HG02938 (cell line): ENCODE results near the gene SLX4IP.
A peak's percentile ranks its signal among the peaks of the same experiment; 100 is the strongest.

Experiments
- ATAC-seq: cut with Tn5 transposase; IDR thresholded peaks from one replicate; pipeline ENCODE4 v1.9.1; 2021; ENCODE audit warnings: mild to moderate bottlenecking, moderate library complexity; ENCODE audit not compliant: unreplicated experiment

The SLX4IP gene

DNA sequence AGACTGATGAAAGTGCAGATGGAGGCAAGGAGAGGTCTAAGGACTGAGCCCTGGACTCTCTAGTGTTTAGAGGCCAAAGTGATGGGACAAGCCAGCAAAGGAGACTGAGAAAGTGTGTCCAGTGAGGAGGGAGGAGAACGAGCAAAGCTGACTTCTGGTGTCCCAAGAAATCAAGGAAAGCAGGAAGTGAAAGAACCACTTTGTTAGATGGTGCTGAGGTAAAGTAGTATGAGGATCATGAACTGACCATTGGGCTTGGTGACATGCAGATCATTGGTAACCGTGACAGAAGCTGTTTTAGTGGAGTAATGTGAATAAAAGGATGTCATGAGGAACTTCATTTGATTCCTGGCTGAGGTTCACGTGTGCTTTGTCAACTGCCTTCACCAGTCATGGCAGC is 108.4 kb downstream of the SLX4IP start:
- ATAC-seq: no peak

DNA sequence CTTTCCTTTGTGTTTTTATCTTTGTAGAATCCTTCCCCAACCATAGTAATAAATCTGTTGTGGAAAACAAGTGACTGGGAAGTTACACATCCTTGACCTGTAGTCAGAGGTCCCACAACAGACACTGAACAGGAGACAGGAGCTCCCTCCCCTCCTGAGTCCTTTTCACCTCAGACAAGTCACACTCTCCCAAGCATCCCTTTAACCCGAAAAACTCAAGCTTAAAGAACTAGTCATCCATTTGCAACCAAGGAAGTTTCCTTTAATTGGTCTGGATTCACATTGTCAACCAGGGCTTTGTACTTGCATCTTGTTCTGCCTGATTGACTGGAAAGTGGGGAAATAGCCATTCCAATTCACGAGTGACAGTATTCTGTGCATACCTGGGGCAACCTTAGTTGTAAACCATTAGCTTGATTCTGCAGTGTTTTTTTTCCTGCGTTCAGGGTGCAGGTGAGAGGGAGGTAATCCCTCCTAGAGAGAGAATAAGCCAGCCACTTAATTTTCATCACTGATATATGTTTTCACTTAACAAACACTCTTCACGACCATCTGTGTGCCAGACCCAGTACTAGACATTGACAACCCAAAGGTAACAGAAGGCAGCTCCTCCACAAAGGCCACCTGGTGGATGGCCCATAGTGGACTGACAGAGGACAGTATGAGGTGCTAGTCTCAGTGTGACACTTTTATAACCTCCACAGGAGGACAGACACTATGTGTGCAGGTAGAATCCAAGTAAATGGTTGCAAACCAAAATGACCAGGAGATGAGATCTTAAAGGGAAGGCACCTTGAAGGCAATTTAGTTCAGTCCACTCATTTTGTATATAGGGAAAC is 112.4 kb downstream of the SLX4IP start:
- ATAC-seq: no peak

DNA sequence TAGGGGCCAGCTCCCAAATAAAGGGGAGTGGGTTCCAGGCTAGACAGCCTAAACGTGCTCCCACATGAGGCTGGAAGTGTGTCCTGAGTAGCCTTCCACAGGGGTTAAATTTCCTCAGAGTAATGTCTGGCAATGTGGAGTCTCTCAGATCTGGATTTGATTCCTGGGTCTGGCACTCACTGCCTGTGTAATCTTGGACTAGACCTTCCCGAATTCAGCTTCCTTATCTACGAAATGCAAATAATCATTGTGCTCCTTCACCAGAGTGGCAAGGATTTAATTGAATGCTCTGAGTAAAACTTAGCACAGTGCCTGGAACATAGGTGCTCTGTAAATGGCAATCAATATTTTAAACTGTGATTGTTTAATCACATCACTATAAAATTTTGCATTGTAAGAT is 114.4 kb downstream of the SLX4IP start:
- no peak for ATAC-seq

DNA sequence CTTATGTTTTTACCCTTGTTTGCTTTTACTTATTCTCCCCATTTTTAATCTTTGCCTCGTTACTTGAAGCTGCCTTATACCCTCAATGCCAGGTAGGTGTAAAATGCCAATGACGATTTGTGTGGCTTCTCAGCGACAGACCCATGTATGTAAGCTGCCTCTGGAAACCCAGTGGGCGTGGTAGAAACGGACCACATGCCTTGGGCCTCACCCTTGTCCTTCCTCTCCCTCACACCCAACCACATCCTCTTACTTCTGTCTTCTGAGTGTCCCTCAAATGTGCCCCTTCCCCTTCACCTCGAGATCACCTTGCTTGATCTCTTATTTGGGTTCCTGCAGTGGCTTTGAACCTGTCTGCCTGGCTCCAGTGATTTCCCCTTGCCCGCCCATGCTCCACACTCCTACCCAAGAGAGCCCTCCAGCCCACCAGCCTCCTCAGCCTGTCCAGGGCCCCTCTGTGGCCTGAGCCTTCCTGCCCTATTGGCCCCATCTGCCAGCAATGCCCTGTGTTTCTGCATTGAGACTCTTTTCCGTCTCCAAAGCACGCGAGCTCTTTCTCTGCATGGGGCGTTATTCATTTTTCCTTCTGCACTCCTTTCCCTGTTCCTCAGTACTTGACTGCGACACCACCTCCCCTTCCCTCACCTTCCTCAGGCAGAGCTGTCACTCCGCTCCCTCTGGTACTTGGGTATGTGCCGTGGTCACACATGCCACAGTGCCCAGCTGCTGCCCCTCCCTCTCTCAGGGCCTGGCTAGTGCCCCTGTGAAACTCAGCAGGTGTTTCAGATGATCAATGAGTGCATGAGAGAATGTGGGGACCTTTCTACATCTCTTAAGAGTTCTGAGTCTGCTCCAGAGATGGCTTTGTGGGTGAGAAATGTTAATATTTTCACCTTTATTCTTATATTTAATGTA is 115.4 kb downstream of the SLX4IP start:
- ATAC-seq: no peak

DNA sequence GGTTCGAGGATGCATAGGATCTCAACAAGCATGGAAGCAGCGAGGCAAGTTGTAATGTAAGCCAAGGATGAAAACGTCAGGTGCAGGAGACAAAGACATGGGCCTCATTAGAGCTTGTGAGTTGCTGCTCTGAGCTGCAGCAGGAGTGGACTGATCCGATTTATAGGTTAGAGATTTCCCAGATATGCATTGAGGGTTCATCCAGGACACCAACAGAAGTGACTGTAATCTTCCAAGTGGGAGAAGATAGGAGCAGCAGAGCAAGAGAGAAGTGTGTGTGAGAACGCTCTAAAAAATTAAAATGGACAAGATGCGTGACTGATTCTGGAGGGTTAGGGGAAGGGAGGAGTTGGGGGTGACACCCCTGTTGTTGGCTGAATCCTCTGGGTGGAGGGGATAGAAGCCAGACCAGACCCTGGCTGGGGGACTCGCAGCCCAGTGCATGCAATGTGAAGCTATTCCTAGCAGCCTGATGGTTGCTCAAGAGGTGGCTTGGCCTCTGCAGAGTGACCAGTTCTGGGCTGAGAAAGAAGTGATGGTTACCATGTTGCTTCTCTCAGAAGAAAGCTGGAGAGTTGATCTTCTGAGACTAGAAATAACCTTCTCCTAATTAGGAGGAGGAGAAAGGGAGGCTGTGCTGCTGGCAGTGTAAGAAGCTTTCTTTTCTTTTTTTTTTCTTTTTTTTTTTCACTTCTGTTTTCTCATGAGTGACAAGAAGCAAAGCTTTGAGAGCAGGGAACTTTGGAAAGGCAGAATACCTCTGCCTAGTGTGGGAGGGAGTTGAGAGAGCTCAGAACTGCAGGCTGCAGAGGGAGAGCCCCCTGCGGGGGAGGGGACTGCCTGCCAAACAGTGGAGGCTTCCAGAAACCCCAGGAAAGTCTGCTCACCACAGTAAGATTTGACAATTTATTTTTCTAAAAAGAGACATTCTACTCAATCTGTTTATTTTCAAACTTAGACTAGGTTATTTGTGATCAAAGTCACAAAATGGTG is 116.9 kb downstream of the SLX4IP start:
- peak; percentile 42 for ATAC-seq

DNA sequence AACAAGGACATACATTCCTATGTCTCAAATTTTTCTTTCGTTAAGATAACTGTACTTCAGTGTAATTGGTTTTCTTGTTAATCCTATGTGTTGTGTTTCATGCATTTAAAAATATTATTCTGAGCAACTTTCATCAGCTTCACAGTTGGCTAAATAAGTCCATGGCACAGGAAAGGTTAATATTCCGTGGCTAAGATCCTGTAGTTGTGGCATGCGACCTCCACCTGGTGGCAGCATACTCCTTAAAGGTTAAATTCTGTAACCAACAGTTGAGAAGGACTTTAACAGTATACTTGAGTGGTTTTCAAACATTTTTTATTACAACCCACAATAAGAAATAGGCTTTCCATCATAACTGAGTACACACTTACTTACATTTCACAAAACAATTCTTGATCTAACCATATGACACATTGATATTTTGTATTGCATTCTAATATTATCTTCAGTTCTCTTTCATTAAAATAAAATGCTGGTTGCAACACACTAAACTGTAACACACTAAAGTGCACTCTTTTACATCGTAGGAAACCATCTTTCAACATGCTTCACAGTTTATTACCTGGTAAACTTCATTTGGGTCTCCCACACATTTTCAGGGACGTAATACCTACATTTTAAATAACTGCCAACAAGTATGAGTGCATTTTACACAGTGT is 118.3 kb downstream of the SLX4IP start:
- peak; percentile 56 for ATAC-seq

DNA sequence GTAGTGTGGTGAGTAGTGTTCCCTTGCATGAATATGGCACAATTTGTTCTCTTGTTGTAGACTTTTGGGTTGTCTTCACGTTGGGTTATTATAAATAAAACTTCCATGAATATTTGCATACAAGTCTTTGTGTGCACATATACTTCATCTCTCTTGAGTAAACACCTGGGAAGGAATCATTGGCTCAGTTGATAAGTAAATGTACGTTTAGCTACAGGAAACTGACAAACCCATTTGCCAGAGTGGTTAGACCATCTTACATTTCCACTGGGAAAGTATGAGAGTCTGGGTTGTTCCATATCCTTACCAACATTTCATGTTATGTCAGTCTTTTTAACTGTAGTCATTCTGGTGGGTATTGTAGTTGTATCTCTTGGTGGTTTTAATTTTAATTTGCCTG is 119.2 kb downstream of the SLX4IP start:
- ATAC-seq: no peak

DNA sequence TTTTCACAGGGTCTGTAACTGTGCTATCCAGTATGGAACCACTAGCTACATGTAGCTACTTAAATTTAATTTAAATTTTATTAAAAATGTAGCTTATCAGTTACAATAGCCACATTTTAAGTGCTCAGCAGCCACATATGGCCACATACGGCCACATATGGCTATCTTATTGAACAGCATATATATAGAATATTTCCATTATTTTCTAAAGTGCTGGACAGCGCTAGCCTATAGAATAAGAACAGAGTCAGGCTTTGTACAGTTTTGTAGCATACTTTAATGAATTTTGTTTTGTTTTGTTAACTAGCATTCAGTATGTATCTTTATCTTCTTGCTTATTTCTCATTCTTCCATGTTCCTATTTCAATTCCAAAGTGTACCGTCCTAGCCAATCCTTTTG is 120.3 kb downstream of the SLX4IP start:
- no peak for ATAC-seq

DNA sequence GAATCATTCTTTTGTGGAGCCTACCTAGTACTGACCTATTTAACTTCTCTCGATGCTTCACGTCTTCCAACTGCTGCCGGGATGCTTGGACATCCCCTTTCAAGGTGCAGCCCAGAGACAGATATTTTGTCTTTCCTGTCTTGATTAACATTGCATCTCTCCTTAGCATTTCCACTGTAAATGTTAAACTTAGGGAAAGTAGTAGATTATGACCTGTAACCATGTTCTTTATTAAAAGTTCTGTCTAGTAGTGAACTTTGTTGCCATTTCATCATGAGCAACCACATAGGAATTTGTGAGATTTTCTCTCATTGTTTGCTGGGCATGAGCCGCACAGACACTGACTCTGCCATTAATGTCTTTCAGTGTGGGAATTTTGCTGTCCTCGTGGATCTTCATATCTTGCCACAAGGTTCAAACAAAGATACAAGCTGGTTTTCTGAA is 120.8 kb downstream of the SLX4IP start:
- no peak for ATAC-seq

DNA sequence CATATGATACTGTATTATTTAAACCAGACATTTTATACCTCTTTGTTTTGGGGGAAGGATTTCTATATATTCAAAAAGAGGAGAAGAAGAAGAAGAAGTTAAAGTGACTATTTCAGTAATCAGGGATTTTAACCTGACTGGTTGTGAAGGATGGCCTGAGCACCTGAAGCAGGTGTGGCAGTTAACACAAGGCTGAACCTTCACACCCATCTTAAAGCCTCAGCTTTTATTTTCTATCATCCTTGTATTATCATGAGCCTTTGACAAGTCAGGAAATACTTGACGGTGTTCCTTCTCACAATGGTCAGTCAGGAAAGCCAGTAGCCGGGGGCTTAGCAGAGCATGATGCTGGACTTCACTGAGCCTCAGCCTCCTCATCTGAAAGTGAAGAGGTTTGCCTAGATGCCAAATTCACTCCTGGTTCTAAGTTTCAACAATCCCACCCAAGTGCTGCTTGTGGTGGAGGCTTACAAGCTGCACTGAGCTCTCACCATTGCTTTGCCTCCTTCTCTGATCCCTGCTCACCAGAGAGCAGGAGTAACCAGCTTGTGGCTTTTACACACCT is 121.5 kb downstream of the SLX4IP start:
- no peak for ATAC-seq

DNA sequence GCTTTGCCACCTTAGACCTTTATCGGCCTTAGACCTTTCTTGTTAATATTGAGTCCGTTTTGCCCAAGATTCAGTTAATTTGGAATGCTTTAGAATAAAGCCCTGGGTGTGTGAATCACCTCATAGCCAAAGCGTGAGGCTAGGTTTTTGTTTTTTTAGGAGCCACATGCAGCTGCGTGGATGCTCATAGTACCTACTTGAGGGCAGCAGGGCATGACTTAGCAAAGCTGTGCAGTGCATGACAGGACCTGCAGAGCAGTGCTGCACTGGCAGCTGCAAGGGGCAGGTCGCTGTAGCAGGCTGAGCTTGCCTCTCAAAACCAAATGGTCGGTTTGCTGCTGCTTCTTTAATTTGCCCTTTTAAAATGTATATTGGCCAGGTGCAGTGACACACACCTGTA is 122.6 kb downstream of the SLX4IP start:
- no peak for ATAC-seq

DNA sequence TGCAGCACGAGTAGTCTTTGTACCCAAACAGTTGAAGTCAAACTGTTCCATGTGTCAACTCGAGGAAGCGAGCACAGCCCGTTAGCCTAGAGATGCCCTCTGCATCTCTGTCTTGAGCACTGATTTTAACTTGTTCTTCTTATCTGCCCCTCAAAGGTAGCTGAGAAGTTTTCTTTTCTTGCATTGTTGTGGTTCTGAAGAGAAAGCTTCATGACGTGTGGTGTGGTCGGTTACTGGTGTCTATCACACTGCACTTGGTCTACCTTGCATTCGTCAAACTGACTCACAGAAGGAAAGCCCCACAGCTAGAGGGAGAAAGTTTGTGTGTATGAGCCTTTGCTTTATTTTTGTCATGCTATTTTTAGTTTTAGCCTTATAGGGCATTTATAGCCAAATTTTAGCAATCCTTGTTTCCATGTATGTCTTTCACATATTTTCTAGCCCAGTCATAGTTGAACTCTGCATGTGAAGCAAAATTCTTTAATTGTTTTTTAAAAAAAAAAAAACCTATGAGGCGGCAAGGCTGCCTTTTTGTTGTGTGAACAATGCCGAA is 123.6 kb downstream of the SLX4IP start:
- ATAC-seq: peak; percentile 97

DNA sequence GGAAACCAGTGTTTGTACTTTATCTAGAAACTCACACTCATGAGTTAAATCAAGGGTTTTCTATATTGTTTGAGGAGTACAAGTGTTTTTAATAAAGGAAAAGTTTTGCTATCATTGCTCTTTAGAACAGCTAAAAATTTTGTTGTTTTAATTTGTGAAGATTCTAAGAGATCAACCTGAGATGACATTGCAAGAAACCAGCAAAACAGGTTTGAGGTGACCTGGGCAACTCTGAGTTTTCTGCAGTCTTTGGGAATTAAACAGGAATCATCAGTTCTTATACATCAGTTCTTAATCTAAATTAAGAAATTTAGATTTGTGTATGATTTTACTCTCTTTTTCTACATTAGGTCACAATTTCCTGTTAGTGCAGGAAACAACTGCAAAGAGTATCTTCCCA is 124.2 kb downstream of the SLX4IP start:
- ATAC-seq: no peak

DNA sequence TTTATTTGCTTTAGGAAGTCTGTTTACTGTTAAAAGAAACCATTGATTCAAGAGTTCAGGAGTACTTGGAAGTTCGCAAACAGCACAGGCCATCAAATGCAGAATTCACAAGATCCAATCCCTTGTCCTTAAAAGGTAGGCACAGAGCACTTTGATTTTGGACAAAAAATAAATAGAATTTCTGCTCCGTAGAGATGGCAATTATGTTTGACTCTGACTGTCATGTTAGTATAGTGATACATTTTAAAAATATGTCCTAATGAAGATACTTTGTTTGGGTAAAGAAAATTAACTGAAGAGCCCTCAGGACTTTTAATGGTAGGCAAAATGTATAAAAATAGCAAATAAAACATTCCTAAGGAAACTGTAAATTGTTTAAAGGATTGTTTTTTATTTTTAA is 125.6 kb downstream of the SLX4IP start:
- no peak for ATAC-seq

DNA sequence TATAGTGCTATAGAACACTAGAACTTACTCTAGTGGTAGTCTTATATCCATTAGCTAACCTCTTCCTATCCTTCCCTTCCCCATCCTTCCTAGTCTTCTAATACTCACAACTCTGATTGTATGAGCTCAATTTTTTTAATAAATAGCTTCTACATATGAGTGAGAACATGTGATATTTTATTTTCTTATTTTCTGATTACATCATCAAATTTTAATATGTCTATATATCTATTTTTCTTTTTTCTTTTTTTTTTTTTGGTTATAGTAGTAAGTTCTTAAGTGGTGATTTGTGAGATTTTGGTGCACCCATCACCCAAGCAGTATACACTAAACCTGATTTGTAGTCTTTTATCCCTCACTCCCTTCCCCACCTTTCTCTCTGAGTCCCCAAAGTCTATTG is 126.2 kb downstream of the SLX4IP start:
- ATAC-seq: no peak

DNA sequence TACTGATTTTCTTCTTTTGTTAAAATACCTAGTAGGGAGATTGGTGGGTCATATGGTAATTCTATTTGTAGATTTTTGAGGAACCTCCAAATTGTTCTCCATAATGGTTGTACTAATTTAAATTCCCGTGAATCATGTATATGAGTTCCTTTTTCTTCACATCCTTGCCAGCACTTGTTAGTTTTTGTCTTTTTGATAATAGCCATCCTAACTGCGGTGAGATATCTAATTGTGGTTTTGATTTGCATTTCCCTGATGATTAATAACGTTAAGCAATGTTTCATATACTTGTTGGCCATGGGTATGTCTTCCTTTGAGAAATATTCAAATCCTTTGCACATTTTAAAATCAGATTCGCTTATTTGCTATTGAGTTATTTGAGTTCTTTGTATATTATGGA is 127.8 kb downstream of the SLX4IP start:
- no peak for ATAC-seq

DNA sequence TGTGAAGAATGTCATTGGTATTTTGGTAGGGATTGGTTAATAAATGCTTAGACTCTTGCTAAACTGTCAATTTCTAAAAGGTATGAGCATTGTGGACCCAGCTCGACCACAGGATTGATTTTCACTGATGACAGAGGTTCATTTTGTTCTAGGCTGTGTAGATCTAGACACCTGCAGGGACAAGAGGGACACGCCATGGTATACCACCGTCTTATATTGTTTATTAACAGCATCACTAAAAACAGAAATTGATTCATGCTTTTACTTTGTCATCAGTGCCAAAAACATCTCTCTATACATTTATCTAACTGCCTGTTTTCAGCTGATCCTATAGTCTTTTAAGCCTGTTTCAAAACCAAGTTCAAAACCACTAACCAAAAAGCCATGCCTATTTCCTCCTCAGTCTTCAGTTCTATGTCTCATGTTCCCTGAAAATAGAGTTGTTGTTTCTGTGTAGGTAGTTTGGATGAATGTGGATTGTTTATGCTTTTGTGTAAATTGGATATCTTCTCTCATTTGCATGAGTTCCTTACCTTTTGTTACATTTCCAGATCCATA is 128.9 kb downstream of the SLX4IP start:
- no peak for ATAC-seq

DNA sequence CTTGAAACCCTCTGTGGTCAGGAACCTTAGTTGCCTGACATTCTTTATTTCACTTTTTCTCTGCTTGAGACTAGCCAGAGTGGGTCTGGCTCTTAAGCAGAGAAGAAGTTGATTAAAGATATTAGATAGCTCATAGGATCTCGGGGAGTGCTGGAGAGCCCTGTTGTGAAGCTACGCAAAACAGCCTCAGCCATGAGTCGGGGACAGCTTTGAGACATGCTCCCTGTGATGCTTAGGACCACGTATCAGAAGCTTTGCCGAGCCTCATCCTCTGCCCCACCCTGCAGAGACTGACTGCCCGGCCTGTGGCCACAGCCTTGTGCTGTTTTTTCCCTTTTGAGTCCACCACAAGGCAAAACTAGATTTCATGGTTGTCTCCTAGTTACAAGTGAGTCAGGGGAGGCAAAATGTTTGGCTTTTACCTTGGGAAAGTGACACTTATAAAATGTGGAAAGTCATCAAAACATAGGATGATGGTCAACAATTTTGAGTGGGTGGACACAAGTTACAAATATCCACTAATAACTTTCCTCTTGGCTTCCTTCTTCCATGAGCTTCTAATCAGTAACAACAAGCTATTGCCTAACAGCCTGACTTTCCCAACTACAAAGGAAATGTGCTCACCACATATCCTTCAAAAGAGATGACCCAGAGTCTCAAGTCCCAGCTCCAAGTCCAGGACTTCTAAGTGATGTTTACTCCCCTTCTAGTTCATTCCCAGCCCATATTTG is 130.3 kb downstream of the SLX4IP start:
- no peak for ATAC-seq
